22Rv1 (cell line): ENCODE results near the gene PERM1.

Source experiments
- H3K27ac ChIP-seq: fragments of 450-650 bp; 2 replicates; pipeline ENCODE4 v1.5.1; 2017
- CTCF ChIP-seq: fragments of 450-650 bp; IDR thresholded peaks from 2 replicates; pipeline ENCODE4 v1.5.1; 2017; ENCODE audit warnings: mild to moderate bottlenecking
- ZFX ChIP-seq: fragments of 450-650 bp; IDR thresholded peaks from 2 replicates; pipeline ENCODE4 v1.6.1; 2017; ENCODE audit warnings: antibody characterized with exemption, borderline replicate concordance

Gene PERM1

GRCh38 chr1:964691-965525 lies 17.0 kb downstream of the PERM1 start:
- TF ChIP-seq ZFX: no peak
- no peak for TF ChIP-seq CTCF
- no peak overlapping the region for H3K27ac ChIP-seq

GRCh38 chr1:963746-964525 lies 18.0 kb downstream of the PERM1 start:
- TF ChIP-seq ZFX: no peak
- no peak for TF ChIP-seq CTCF
- H3K27ac ChIP-seq: no peak overlapping the region

GRCh38 chr1:963301-963651 lies 18.6 kb downstream of the PERM1 start:
- no peak overlapping the region for H3K27ac ChIP-seq
- TF ChIP-seq CTCF (no peak), ZFX (no peak)

- H3K27ac ChIP-seq: no peak overlapping the region
- TF ChIP-seq ZFX (no peak), CTCF (no peak)
These were observed 19.3 kb downstream of the PERM1 start for GRCh38 chr1:962381-963300.

- TF ChIP-seq ZFX: no peak
- no peak for TF ChIP-seq CTCF
- H3K27ac ChIP-seq: peak overlapping the region; percentile 86
These were observed 20.7 kb downstream of the PERM1 start for GRCh38 chr1:961132-961669.

- peak within 1 kb of the TSS; percentile 86 for H3K27ac ChIP-seq
- TF ChIP-seq ZFX (no peak), CTCF (no peak)
These were observed 21.3 kb downstream of the PERM1 start, which contains the start of gene KLHL17 for GRCh38 chr1:960363-961131. KLHL17 (plus strand) TSS chr1:960584; CDS start chr1:960694, 110 bp downstream.
